ENCODE results near the gene CFAP46.

Gene CFAP46

DNA sequence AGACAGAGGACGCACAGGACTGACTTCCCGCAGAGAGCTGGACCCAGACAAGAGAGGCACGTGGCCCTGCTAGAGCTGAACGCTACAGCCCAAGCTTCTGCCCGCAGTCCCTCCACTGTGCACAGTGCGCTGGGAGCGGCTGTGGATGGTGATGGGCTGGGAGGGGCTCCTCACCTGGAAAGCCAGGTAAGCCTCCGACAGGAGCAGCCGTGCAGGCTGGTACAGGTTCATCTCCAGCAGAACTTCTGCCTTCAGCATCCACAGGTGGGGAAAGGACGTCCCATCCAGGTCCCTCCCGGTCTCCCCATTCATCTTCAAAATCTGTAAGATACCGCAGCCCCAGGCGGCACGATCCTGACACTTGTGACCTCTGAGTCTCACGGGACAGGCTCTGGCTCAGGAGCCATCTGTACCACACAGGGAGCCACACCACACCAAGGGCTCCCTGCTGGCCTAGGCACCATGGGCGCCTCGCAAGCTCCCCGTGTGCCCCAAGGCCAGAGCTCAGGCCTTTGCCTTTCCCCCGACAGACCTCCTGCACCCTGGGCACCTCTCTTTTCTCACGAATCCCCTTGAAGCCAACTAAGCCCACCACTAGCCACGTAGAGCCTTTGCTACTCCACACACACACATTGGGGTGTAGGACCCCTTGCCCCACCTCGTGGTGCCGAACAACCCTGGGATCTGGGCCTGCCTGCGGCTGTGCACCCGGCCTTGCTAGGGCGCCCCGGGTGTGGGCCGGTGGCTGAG is 76.3 kb downstream of the CFAP46 start:
- ATAC-seq, result no peak
- no peak for TF ChIP-seq TCF4 (CRISPR knock-in tag; IDR thresholded peaks at IDR 0.05; ENCODE audit: borderline replicate concordance)

DNA sequence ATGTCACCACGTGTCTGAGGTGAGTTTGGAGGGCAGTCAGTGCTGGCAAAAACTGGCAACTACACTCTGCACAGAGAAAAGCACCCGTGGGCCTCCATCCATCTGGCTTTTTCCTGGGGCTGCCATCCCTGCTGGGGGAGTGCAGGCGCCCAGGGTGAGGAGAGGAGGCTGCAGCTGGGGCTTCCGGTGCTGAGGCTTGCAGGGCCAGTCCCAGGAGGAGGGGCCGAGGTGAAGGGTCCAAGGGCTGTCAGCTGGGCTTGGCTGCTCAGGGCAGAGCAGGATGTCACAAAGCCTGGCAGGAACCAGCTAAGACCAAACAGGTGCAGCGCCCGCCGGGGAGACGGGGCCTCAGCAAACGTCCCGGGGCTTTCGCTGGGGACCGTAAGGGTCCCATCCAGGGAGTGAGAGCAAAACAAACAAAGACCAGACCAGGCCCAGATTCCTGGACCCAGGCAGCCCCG is 77.2 kb downstream of the CFAP46 start:
- TF ChIP-seq, protein P1, sequence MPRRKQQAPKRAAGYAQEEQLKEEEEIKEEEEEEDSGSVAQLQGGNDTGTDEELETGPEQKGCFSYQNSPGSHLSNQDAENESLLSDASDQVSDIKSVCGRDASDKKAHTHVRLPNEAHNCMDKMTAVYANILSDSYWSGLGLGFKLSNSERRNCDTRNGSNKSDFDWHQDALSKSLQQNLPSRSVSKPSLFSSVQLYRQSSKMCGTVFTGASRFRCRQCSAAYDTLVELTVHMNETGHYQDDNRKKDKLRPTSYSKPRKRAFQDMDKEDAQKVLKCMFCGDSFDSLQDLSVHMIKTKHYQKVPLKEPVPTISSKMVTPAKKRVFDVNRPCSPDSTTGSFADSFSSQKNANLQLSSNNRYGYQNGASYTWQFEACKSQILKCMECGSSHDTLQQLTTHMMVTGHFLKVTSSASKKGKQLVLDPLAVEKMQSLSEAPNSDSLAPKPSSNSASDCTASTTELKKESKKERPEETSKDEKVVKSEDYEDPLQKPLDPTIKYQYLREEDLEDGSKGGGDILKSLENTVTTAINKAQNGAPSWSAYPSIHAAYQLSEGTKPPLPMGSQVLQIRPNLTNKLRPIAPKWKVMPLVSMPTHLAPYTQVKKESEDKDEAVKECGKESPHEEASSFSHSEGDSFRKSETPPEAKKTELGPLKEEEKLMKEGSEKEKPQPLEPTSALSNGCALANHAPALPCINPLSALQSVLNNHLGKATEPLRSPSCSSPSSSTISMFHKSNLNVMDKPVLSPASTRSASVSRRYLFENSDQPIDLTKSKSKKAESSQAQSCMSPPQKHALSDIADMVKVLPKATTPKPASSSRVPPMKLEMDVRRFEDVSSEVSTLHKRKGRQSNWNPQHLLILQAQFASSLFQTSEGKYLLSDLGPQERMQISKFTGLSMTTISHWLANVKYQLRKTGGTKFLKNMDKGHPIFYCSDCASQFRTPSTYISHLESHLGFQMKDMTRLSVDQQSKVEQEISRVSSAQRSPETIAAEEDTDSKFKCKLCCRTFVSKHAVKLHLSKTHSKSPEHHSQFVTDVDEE (CRISPR knock-in tag; IDR thresholded peaks at IDR 0.05), result no peak
- TF ChIP-seq ZFP3 (CRISPR knock-in tag; IDR thresholded peaks at IDR 0.05) (no peak), ISL1 (CRISPR knock-in tag; IDR thresholded peaks at IDR 0.05) (no peak), ZC3H10 (CRISPR knock-in tag; IDR thresholded peaks at IDR 0.05) (no peak), ARNTL (CRISPR knock-in tag; IDR thresholded peaks at IDR 0.05; ENCODE audit: borderline replicate concordance, low read depth) (no peak), BACH2 (CRISPR knock-in tag; IDR thresholded peaks at IDR 0.05; ENCODE audit: borderline replicate concordance) (no peak), ZNF565 (CRISPR knock-in tag; conservative IDR thresholded peaks at IDR 0.05; ENCODE audit: low read depth) (no peak), TCF4 (CRISPR knock-in tag; IDR thresholded peaks at IDR 0.05; ENCODE audit: borderline replicate concordance) (no peak), CSDC2 (CRISPR knock-in tag; IDR thresholded peaks at IDR 0.05) (no peak), PPARA (CRISPR knock-in tag; IDR thresholded peaks at IDR 0.05; ENCODE audit: borderline replicate concordance) (no peak), ZNF8 (CRISPR knock-in tag; IDR thresholded peaks at IDR 0.05) (no peak), ZNF70 (CRISPR knock-in tag; IDR thresholded peaks at IDR 0.05) (no peak), SNAI2 (CRISPR knock-in tag; IDR thresholded peaks at IDR 0.05) (no peak), GLIS3 (CRISPR knock-in tag; IDR thresholded peaks at IDR 0.05) (no peak)
- TF ChIP-seq, protein P2, sequence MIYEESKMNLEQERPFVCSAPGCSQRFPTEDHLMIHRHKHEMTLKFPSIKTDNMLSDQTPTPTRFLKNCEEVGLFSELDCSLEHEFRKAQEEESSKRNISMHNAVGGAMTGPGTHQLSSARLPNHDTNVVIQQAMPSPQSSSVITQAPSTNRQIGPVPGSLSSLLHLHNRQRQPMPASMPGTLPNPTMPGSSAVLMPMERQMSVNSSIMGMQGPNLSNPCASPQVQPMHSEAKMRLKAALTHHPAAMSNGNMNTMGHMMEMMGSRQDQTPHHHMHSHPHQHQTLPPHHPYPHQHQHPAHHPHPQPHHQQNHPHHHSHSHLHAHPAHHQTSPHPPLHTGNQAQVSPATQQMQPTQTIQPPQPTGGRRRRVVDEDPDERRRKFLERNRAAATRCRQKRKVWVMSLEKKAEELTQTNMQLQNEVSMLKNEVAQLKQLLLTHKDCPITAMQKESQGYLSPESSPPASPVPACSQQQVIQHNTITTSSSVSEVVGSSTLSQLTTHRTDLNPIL (CRISPR knock-in tag; IDR thresholded peaks at IDR 0.05; ENCODE audit: low read depth), result no peak
- TF ChIP-seq, protein P3, sequence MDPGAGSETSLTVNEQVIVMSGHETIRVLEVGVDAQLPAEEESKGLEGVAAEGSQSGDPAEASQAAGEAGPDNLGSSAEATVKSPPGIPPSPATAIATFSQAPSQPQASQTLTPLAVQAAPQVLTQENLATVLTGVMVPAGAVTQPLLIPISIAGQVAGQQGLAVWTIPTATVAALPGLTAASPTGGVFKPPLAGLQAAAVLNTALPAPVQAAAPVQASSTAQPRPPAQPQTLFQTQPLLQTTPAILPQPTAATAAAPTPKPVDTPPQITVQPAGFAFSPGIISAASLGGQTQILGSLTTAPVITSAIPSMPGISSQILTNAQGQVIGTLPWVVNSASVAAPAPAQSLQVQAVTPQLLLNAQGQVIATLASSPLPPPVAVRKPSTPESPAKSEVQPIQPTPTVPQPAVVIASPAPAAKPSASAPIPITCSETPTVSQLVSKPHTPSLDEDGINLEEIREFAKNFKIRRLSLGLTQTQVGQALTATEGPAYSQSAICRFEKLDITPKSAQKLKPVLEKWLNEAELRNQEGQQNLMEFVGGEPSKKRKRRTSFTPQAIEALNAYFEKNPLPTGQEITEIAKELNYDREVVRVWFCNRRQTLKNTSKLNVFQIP (CRISPR knock-in tag; IDR thresholded peaks at IDR 0.05; ENCODE audit: borderline replicate concordance, low read depth), result no peak

DNA sequence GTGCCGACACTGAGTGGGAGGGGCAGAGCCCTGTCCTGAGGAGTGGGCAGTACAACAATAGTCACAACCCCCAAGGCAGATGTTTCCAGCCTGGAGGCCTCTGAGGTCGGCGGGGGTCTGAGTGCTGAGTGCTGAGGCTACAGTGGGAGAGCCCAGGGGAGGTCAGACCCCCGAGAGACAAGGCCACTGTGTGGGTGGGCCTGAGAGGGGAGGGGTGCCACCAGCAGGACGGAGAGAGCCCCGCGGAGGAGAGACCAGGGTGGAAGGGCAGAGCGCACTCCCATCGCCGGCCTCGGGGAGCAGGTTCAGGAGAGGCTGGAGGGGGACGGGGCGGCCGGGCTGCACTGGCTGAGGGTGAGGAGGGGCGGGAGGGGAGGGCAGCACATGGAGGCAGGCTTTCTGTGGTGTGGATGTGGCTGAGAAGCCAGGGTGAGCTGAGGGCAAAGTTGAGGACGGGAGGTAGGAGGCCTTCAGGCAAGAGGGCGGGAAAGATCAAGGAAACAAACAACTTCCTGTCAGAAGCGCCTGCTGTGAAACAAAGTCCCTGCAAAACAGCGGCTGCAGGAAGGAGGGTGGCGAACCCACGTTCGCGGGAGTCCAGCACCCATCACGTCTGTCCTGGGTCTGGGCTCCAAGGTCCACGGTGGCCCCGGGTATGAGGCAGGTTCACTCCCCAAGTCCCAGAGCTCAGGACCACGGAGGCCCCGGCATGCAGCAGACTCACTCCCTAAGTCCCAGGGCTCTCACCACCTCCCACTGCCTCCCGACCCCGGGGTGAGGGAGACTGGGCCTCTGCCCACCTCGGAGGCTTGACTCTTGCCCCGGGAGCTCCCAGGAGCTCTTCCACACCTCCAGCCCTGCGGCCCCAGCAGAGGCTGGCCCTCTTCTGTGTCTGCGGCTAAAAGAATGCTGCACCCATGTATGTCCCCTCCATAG is 79.6 kb downstream of the CFAP46 start:
- no peak for ATAC-seq
- TF ChIP-seq ZC3H10 (CRISPR knock-in tag; IDR thresholded peaks at IDR 0.05) (no peak), ZFP30 (CRISPR knock-in tag; IDR thresholded peaks at IDR 0.05) (no peak), BACH2 (CRISPR knock-in tag; IDR thresholded peaks at IDR 0.05; ENCODE audit: borderline replicate concordance) (no peak), RARB (CRISPR knock-in tag; IDR thresholded peaks at IDR 0.05) (no peak), ISL1 (CRISPR knock-in tag; IDR thresholded peaks at IDR 0.05) (no peak)

More for the DNA sequence above, 77.2 kb downstream of the CFAP46 start:
- ATAC-seq, result no peak

DNA sequence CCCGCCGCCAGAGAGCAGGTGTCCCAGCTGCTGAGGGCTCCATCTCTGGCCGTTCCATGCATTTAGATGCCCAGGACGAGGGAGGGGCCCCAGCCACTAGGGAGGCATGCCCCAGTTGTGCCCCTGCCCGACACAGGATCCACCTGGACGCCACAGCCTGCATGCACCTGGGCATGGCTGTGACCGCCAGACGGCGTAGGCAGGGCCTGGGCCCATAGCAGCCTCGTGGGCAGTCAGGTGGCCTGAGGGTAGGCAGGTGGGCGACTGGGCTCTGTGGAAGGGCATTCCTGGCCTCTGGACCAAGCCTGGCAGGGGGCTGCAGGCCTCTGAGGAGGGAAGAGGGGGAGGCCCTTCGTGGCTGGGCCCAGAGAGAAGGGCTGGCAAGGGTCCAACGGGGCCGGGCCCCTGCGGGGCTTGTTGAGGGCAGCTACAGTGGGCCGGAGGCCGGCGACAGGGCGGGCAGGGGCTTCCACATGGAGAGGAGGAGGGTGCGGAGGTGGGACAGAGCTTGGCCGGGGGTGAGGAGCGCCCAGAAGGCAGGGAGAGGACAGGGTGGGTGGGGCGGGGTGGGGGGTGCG is 80.4 kb downstream of the CFAP46 start:
- ATAC-seq, result no peak
- TF ChIP-seq, protein P4, sequence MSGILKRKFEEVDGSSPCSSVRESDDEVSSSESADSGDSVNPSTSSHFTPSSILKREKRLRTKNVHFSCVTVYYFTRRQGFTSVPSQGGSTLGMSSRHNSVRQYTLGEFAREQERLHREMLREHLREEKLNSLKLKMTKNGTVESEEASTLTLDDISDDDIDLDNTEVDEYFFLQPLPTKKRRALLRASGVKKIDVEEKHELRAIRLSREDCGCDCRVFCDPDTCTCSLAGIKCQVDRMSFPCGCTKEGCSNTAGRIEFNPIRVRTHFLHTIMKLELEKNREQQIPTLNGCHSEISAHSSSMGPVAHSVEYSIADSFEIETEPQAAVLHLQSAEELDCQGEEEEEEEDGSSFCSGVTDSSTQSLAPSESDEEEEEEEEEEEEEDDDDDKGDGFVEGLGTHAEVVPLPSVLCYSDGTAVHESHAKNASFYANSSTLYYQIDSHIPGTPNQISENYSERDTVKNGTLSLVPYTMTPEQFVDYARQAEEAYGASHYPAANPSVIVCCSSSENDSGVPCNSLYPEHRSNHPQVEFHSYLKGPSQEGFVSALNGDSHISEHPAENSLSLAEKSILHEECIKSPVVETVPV (CRISPR knock-in tag; IDR thresholded peaks at IDR 0.05), result no peak
- TF ChIP-seq RARB (CRISPR knock-in tag; IDR thresholded peaks at IDR 0.05) (no peak), ESRRG (CRISPR knock-in tag; IDR thresholded peaks at IDR 0.05) (no peak), TOX (CRISPR knock-in tag; IDR thresholded peaks at IDR 0.05; ENCODE audit: borderline replicate concordance) (no peak), BACH2 (CRISPR knock-in tag; IDR thresholded peaks at IDR 0.05; ENCODE audit: borderline replicate concordance) (no peak), PPARA (CRISPR knock-in tag; IDR thresholded peaks at IDR 0.05; ENCODE audit: borderline replicate concordance) (no peak), ZFP3 (CRISPR knock-in tag; IDR thresholded peaks at IDR 0.05) (no peak), ZFP30 (CRISPR knock-in tag; IDR thresholded peaks at IDR 0.05) (no peak), ZNF8 (CRISPR knock-in tag; IDR thresholded peaks at IDR 0.05) (no peak)
- TF ChIP-seq, protein P3 (CRISPR knock-in tag; IDR thresholded peaks at IDR 0.05; ENCODE audit: borderline replicate concordance, low read depth), result no peak
- TF ChIP-seq, protein P2 (CRISPR knock-in tag; IDR thresholded peaks at IDR 0.05; ENCODE audit: low read depth), result no peak

All from SK-N-SH treated with all-trans-retinoic acid at 6 μM for 48 hours (cell line).